ENCODE data around the gene ITGA3. TPM values are rescaled to one million over a fixed set of nuclear protein-coding genes. Genes with fewer than 3 reads are reported as not detected.

Gene ITGA3
- polyA plus RNA-seq, 2 of the 4 experiments (the other 2 are of a cell fraction): 141 to 268 TPM

DNA sequence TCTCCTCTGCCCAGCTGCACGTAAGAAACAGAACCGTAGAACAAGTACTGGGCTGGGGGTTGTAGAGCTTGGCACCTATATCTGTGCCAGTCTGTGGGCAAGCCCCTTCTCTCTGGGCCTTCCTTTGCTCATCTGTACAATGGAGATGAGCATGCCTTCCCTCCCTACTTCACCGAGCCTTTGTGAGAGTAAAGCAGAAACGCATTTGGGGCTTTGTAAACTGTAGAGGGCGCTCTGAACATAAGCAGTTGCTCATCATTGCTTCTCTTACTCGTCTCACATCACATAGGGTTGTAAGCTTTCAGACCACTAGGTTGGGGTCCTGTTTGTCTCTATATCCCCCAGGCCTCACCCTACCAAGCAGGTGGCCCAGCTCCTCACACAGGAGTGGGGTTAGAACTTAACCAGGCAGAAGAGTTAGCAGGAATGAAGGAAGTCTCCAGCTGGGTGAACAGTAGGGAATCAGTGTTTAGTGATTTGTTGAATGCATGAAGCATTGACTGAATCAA lies 59.0 kb downstream of the ITGA3 start (continued):
- TF ChIP-seq, protein P1, sequence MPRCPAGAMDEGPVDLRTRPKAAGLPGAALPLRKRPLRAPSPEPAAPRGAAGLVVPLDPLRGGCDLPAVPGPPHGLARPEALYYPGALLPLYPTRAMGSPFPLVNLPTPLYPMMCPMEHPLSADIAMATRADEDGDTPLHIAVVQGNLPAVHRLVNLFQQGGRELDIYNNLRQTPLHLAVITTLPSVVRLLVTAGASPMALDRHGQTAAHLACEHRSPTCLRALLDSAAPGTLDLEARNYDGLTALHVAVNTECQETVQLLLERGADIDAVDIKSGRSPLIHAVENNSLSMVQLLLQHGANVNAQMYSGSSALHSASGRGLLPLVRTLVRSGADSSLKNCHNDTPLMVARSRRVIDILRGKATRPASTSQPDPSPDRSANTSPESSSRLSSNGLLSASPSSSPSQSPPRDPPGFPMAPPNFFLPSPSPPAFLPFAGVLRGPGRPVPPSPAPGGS (IDR thresholded peaks at IDR 0.05): no peak
- TF ChIP-seq RFX5 (IDR thresholded peaks at IDR 0.05) (no peak), CHD2 (IDR thresholded peaks at IDR 0.05; ENCODE audit: low read length, partially characterized antibody) (no peak), TFCP2L1 (CRISPR knock-in tag; IDR thresholded peaks at IDR 0.05) (no peak), CEBPB (IDR thresholded peaks at IDR 0.05) (no peak), GATA3 (IDR thresholded peaks at IDR 0.05; ENCODE audit: borderline replicate concordance) (no peak), HOXA7 (CRISPR knock-in tag; IDR thresholded peaks at IDR 0.05) (no peak), PHF8 (IDR thresholded peaks at IDR 0.05; ENCODE audit: borderline replicate concordance, low read depth) (no peak), KDM5A (IDR thresholded peaks at IDR 0.05) (no peak), NR3C1 (IDR thresholded peaks at IDR 0.05) (no peak), NFE2L2 (conservative IDR thresholded peaks at IDR 0.05; ENCODE audit: low read length) (no peak), HEYL (CRISPR knock-in tag; IDR thresholded peaks at IDR 0.05) (no peak), ZFP36 (IDR thresholded peaks at IDR 0.05; ENCODE audit: borderline replicate concordance, partially characterized antibody) (no peak), SREBF2 (IDR thresholded peaks at IDR 0.05) (no peak), ESRRA (IDR thresholded peaks at IDR 0.05; ENCODE audit: borderline replicate concordance, low read length) (no peak)
- TF ChIP-seq, protein P2, sequence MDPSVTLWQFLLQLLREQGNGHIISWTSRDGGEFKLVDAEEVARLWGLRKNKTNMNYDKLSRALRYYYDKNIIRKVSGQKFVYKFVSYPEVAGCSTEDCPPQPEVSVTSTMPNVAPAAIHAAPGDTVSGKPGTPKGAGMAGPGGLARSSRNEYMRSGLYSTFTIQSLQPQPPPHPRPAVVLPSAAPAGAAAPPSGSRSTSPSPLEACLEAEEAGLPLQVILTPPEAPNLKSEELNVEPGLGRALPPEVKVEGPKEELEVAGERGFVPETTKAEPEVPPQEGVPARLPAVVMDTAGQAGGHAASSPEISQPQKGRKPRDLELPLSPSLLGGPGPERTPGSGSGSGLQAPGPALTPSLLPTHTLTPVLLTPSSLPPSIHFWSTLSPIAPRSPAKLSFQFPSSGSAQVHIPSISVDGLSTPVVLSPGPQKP (IDR thresholded peaks at IDR 0.05; ENCODE audit: low read depth, low read length): no peak
- TF ChIP-seq, protein P3, sequence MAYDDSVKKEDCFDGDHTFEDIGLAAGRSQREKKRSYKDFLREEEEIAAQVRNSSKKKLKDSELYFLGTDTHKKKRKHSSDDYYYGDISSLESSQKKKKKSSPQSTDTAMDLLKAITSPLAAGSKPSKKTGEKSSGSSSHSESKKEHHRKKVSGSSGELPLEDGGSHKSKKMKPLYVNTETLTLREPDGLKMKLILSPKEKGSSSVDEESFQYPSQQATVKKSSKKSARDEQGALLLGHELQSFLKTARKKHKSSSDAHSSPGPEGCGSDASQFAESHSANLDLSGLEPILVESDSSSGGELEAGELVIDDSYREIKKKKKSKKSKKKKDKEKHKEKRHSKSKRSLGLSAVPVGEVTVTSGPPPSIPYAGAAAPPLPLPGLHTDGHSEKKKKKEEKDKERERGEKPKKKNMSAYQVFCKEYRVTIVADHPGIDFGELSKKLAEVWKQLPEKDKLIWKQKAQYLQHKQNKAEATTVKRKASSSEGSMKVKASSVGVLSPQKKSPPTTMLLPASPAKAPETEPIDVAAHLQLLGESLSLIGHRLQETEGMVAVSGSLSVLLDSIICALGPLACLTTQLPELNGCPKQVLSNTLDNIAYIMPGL (CRISPR knock-in tag; IDR thresholded peaks at IDR 0.05; ENCODE audit: borderline replicate concordance): no peak
- TF ChIP-seq, protein P4, sequence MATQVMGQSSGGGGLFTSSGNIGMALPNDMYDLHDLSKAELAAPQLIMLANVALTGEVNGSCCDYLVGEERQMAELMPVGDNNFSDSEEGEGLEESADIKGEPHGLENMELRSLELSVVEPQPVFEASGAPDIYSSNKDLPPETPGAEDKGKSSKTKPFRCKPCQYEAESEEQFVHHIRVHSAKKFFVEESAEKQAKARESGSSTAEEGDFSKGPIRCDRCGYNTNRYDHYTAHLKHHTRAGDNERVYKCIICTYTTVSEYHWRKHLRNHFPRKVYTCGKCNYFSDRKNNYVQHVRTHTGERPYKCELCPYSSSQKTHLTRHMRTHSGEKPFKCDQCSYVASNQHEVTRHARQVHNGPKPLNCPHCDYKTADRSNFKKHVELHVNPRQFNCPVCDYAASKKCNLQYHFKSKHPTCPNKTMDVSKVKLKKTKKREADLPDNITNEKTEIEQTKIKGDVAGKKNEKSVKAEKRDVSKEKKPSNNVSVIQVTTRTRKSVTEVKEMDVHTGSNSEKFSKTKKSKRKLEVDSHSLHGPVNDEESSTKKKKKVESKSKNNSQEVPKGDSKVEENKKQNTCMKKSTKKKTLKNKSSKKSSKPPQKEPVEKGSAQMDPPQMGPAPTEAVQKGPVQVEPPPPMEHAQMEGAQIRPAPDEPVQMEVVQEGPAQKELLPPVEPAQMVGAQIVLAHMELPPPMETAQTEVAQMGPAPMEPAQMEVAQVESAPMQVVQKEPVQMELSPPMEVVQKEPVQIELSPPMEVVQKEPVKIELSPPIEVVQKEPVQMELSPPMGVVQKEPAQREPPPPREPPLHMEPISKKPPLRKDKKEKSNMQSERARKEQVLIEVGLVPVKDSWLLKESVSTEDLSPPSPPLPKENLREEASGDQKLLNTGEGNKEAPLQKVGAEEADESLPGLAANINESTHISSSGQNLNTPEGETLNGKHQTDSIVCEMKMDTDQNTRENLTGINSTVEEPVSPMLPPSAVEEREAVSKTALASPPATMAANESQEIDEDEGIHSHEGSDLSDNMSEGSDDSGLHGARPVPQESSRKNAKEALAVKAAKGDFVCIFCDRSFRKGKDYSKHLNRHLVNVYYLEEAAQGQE (IDR thresholded peaks at IDR 0.05): no peak
- TF ChIP-seq, protein P5, sequence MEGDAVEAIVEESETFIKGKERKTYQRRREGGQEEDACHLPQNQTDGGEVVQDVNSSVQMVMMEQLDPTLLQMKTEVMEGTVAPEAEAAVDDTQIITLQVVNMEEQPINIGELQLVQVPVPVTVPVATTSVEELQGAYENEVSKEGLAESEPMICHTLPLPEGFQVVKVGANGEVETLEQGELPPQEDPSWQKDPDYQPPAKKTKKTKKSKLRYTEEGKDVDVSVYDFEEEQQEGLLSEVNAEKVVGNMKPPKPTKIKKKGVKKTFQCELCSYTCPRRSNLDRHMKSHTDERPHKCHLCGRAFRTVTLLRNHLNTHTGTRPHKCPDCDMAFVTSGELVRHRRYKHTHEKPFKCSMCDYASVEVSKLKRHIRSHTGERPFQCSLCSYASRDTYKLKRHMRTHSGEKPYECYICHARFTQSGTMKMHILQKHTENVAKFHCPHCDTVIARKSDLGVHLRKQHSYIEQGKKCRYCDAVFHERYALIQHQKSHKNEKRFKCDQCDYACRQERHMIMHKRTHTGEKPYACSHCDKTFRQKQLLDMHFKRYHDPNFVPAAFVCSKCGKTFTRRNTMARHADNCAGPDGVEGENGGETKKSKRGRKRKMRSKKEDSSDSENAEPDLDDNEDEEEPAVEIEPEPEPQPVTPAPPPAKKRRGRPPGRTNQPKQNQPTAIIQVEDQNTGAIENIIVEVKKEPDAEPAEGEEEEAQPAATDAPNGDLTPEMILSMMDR (IDR thresholded peaks at IDR 0.05): peak; percentile 76
- TF ChIP-seq, protein P6, sequence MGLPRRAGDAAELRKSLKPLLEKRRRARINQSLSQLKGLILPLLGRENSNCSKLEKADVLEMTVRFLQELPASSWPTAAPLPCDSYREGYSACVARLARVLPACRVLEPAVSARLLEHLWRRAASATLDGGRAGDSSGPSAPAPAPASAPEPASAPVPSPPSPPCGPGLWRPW (IDR thresholded peaks at IDR 0.05): no peak

Measured in A549 (cell line).